Natural killer cell (primary cell): ENCODE data around the gene TYK2. TPM values are rescaled to one million over a fixed set of nuclear protein-coding genes. Genes with fewer than 3 reads are reported as not detected.
"Not testable (repeated sequence)": the region's sequence is repeated elsewhere in the genome, so short reads cannot be mapped to it uniquely, and the experiment has no call there.

ENCODE experiments used
- ATAC-seq, 3 donors: fragments of 150-1000 bp in 2 of 3; fragments of 200-7000 bp in 1 of 3; cut with Tn5 transposase; 1 replicate in 1 of 3; 2 replicates in 2 of 3; pipeline ENCODE4 v1.10.0; 2021; ENCODE audit warnings: mild to moderate bottlenecking in 2 of 3, moderate library complexity in 2 of 3
- DNase-seq, 2 donors: peaks; one replicate each; pipeline versions ENCODE4 v3.0.0 to v3.0.0-alpha.2; 2013 to 2021; ENCODE audit warnings: mixed read lengths in 1 of 2
- H3K27ac ChIP-seq: one replicate; pipeline ENCODE4 v1.5.1; 2013; ENCODE audit warnings: mild to moderate bottlenecking, low read length
- H3K27me3 ChIP-seq: one replicate; pipeline ENCODE4 v1.6.1; 2013; ENCODE audit warnings: low read length; ENCODE audit not compliant: control insufficient read depth, insufficient read depth
- H3K36me3 ChIP-seq: one replicate; pipeline ENCODE4 v1.6.1; 2013; ENCODE audit warnings: low read length; ENCODE audit not compliant: control insufficient read depth, insufficient read depth
- H3K4me1 ChIP-seq: one replicate; pipeline ENCODE4 v1.6.1; 2013; ENCODE audit warnings: low read length; ENCODE audit not compliant: control insufficient read depth, insufficient read depth
- H3K4me3 ChIP-seq: one replicate; pipeline ENCODE4 v1.5.1; 2013; ENCODE audit warnings: low read length
- H3K9me3 ChIP-seq: one replicate; pipeline ENCODE4 v1.6.1; 2013; ENCODE audit warnings: low read length; ENCODE audit not compliant: control insufficient read depth, insufficient read depth
- H3K27ac Mint-ChIP-seq, 2 donors: one replicate each; pipeline ENCODE4 v1.8.0; 2022; ENCODE audit warnings: mild to moderate bottlenecking in 2 of 2, mixed read lengths in 2 of 2, moderate library complexity in 1 of 2
- H3K27me3 Mint-ChIP-seq, 2 donors: one replicate each; pipeline ENCODE4 v1.8.0; 2022; ENCODE audit warnings: low read depth in 2 of 2, mixed read lengths in 2 of 2
- H3K36me3 Mint-ChIP-seq: one replicate; pipeline ENCODE4 v1.8.0; 2022; ENCODE audit warnings: mixed read lengths
- H3K4me1 Mint-ChIP-seq, 2 donors: one replicate each; pipeline ENCODE4 v1.8.0; 2022; ENCODE audit warnings: mixed read lengths in 2 of 2
- H3K4me3 Mint-ChIP-seq: one replicate; pipeline ENCODE4 v1.8.0; 2022; ENCODE audit warnings: mild to moderate bottlenecking, moderate library complexity, mixed read lengths
- H3K9me3 Mint-ChIP-seq, 2 donors: one replicate each; pipeline ENCODE4 v1.8.0; 2022; ENCODE audit warnings: mixed read lengths in 2 of 2
- CTCF ChIP-seq: fragments of 200-600 bp; IDR thresholded peaks from one replicate; pipeline ENCODE4 v1.8.0; 2022; ENCODE audit warnings: antibody characterized with exemption
- WGBS: methylation state at CpG from one replicate; pipeline ENCODE4 v1.1.7; 2013; ENCODE audit warnings: missing lambda C conversion rate; ENCODE audit not compliant: insufficient coverage; 5-methylcytosine and 5-hydroxymethylcytosine counted together
- intact Hi-C: fragments of 100-400 bp; cut with micrococcal nuclease; formaldehyde crosslinking; loops from one replicate; pipeline ENCODE4 v1.14.2; 2022
- total RNA-seq, 4 donors: library from RNA; stranded (reverse); fragments of 120-200 nt in 1 of 4; gene quantifications; one replicate each; pipeline versions ENCODE4 v1.2.3 to v1.2.4, GENCODE V29; 2013 to 2022

The TYK2 gene
- total RNA-seq, 3 donors from 2014 or later (not counting 1 experiment from before 2014, with no cell fraction given) = 401 to 469 (median 454) TPM

GRCh38 chr19:10403137-10404021, 23.0 kb upstream of the TYK2 start, which contains the start of gene CDC37:
Gene CDC37, minus strand, starts transcription at chr19:10403542. Its CDS starts 63 bp downstream, at chr19:10403479.
- Histone ChIP-seq H3K4me1 (peaks cover 73% of the 10 kb centered on the region), H3K27me3 (no peaks in the 10 kb centered on the region), H3K36me3 (no peaks in the 10 kb centered on the region), H3K27ac (peak within 1 kb of the TSS; percentile 90), H3K4me3 (peak within 1 kb of the TSS; percentile 83), H3K9me3 (no peaks in the 10 kb centered on the region)
- H3K27me3 Mint-ChIP-seq = no peaks in the 10 kb centered on the region
- ATAC-seq (peak; percentile 59 to 89 (median 71)), DNase-seq (peak; percentile 99)
- no peak for TF ChIP-seq CTCF
- H3K9me3 Mint-ChIP-seq = no peaks in the 10 kb centered on the region
- H3K27ac Mint-ChIP-seq = peak within 1 kb of the TSS; percentile 97 to 98
- H3K4me1 Mint-ChIP-seq = peaks cover 60 to 77% of the 10 kb centered on the region in 2 donors
- intact Hi-C loops = loop anchor here (1.0 to 5.0 kb wide), 4 partner anchors 13 to 74 kb away; no protein-coding TSS in a partner anchor
- under 1% methylated on average over 69 of the region's 69 CpGs for WGBS
- no peaks in the 10 kb centered on the region for H3K36me3 Mint-ChIP-seq
- peak within 1 kb of the TSS; percentile 94 for H3K4me3 Mint-ChIP-seq

DNA sequence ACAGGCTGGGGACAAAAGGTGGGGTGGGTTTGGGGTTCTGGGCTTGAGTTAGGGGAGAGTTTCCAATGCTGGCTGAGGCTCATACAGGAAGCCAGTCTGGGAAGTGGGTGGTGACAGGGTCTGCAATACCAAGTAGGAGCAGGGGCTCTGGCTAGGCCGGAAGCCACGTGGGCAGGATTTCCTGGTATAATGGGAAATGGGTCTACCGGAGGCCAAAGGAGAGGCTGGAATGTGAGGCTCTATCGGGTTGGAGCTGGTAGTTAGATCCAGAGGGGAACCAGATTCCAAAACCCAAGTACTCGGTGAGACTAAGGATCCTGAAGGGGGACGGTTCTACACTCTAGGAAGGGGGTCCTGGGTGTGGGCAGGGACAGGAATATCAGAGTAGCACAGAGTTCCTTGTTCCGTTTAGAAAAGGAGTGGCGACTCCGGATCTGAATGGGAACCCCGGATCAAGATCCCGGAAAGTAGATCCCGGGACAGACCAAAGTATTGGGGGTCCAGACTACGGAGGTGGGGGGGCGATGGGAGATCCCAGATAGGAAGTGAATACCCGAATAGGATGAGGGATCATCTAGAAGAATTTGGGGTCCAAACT, 22.2 kb upstream of the TYK2 start:
- DNase-seq = peak in 1 of 2 donors; percentile 46
- intact Hi-C loops = loop anchor here (1.0 to 5.0 kb wide), 3 partner anchors 14 to 75 kb away; no protein-coding TSS in a partner anchor
- Mint-ChIP-seq H3K27me3 (no peaks in the 10 kb centered on the region), H3K4me3 (peak overlapping the region; percentile 94), H3K4me1 (peaks cover 58 to 77% of the 10 kb centered on the region in 2 donors), H3K9me3 (no peaks in the 10 kb centered on the region), H3K36me3 (no peaks in the 10 kb centered on the region), H3K27ac (peak overlapping the region; percentile 97 to 98)
- no peaks in the 10 kb centered on the region for H3K36me3 ChIP-seq
- H3K27me3 ChIP-seq = no peaks in the 10 kb centered on the region
- no peaks in the 10 kb centered on the region for H3K9me3 ChIP-seq
- peak overlapping the region; percentile 90 for H3K27ac ChIP-seq
- peaks cover 65% of the 10 kb centered on the region for H3K4me1 ChIP-seq
- WGBS = 2% methylated on average over 15 of the region's 15 CpGs
- ATAC-seq = no peak
- no peak for TF ChIP-seq CTCF
- peak overlapping the region; percentile 83 for H3K4me3 ChIP-seq

GRCh38 chr19:10399878-10400277, 19.5 kb upstream of the TYK2 start:
- DNase-seq = no peak
- H3K36me3 Mint-ChIP-seq = no peaks in the 10 kb centered on the region
- peaks cover 38 to 65% of the 10 kb centered on the region in 2 donors for H3K4me1 Mint-ChIP-seq
- intact Hi-C loops = loop anchor here (5.0 kb wide), 1 partner anchor 77 kb away; no protein-coding TSS in a partner anchor
- H3K36me3 ChIP-seq = peaks cover 8% of the 10 kb centered on the region
- H3K4me3 Mint-ChIP-seq = no peak overlapping the region
- peaks cover 39% of the 10 kb centered on the region for H3K4me1 ChIP-seq
- H3K4me3 ChIP-seq = no peak overlapping the region
- WGBS = 97% methylated on average over 8 of the region's 8 CpGs
- H3K27ac Mint-ChIP-seq = no peak overlapping the region
- no peaks in the 10 kb centered on the region for H3K9me3 ChIP-seq
- no peaks in the 10 kb centered on the region for H3K9me3 Mint-ChIP-seq
- no peak for ATAC-seq
- no peaks in the 10 kb centered on the region for H3K27me3 Mint-ChIP-seq
- no peak overlapping the region for H3K27ac ChIP-seq
- no peak for TF ChIP-seq CTCF
- no peaks in the 10 kb centered on the region for H3K27me3 ChIP-seq

GRCh38 chr19:10399340-10399739, 19.0 kb upstream of the TYK2 start:
- ATAC-seq, H3K36me3 Mint-ChIP-seq, H3K4me3 ChIP-seq, DNase-seq, intact Hi-C loops, H3K27ac ChIP-seq, H3K27me3 Mint-ChIP-seq, H3K9me3 ChIP-seq, H3K27me3 ChIP-seq, H3K4me3 Mint-ChIP-seq, H3K9me3 Mint-ChIP-seq, H3K27ac Mint-ChIP-seq: not testable (repeated sequence)
- Histone ChIP-seq H3K4me1 (peaks cover 34% of the 10 kb centered on the region), H3K36me3 (peaks cover 11% of the 10 kb centered on the region)
- 86% methylated on average over 8 of the region's 8 CpGs for WGBS
- H3K4me1 Mint-ChIP-seq = peaks cover 36 to 61% of the 10 kb centered on the region in 2 donors
